Hepatocyte (in vitro differentiated cells): Measurements from ENCODE around the gene SORCS2. TPM values are rescaled to one million over a fixed set of nuclear protein-coding genes. Genes with fewer than 3 reads are reported as not detected.

Source experiments
- DNase-seq: peaks from one replicate; pipeline ENCODE4 v3.0.0-alpha.2; 2016; ENCODE audit warnings: low spot score
- H2AFZ ChIP-seq: fragments of 200-600 bp; sonication (generic); 2 replicates; pipeline ENCODE4 v1.6.0; 2016; ENCODE audit warnings: antibody characterized with exemption, mild to moderate bottlenecking
- H3K27ac ChIP-seq: fragments of 200-600 bp; sonication (generic); 2 replicates; pipeline ENCODE4 v1.5.1; 2016; ENCODE audit warnings: mild to moderate bottlenecking
- H3K27me3 ChIP-seq: fragments of 200-600 bp; sonication (generic); 2 replicates; pipeline ENCODE4 v1.6.1; 2016
- H3K36me3 ChIP-seq: fragments of 200-600 bp; sonication (generic); replicated peaks from 2 replicates; pipeline ENCODE4 v1.5.1; 2016; ENCODE audit warnings: low read depth; ENCODE audit not compliant: insufficient read depth
- H3K4me1 ChIP-seq: fragments of 200-600 bp; sonication (generic); 2 replicates; pipeline ENCODE4 v1.5.1; 2016; ENCODE audit warnings: mild to moderate bottlenecking, moderate library complexity; ENCODE audit not compliant: insufficient read depth
- H3K4me2 ChIP-seq: fragments of 200-600 bp; sonication (generic); 2 replicates; pipeline ENCODE4 v1.6.0; 2016
- H3K4me3 ChIP-seq: fragments of 200-600 bp; sonication (generic); 2 replicates; pipeline ENCODE4 v1.5.1; 2016; ENCODE audit warnings: mild to moderate bottlenecking
- H3K79me2 ChIP-seq: fragments of 200-600 bp; sonication (generic); 2 replicates; pipeline ENCODE4 v1.6.0; 2017; ENCODE audit warnings: mild to moderate bottlenecking
- H3K9me2 ChIP-seq: fragments of 200-600 bp; sonication (generic); replicated peaks from 2 replicates; pipeline ENCODE4 v1.6.0; 2017; ENCODE audit warnings: mild to moderate bottlenecking; ENCODE audit not compliant: insufficient read depth
- H3K9me3 ChIP-seq: fragments of 200-600 bp; sonication (generic); 2 replicates; pipeline ENCODE4 v1.5.1; 2016; ENCODE audit warnings: low read depth, mild to moderate bottlenecking
- H4K20me1 ChIP-seq: fragments of 200-600 bp; sonication (generic); 2 replicates; pipeline ENCODE4 v1.6.0; 2016; ENCODE audit warnings: mild to moderate bottlenecking; ENCODE audit not compliant: insufficient read depth, poor library complexity, severe bottlenecking
- EZH2 ChIP-seq: fragments of 200-600 bp; sonication (generic); IDR thresholded peaks from 2 replicates; pipeline ENCODE4 v1.6.1; 2016; ENCODE audit warnings: antibody characterized with exemption, mild to moderate bottlenecking, borderline replicate concordance
- EZH2phosphoT487 ChIP-seq: fragments of 200-600 bp; sonication (generic); IDR thresholded peaks from one replicate; pipeline ENCODE4 v1.6.1; 2018; ENCODE audit warnings: antibody characterized with exemption, mild to moderate bottlenecking, low read depth, moderate library complexity; ENCODE audit not compliant: unreplicated experiment, severe bottlenecking
- WGBS: methylation state at CpG from one replicate; pipeline ENCODE4 v1.1.6; 2016; ENCODE audit warnings: low lambda C conversion rate; ENCODE audit errors: missing lambda C conversion rate; 5-methylcytosine and 5-hydroxymethylcytosine counted together
- polyA plus RNA-seq: library from polyadenylated mRNA; unstranded; fragments of >200 nt; fragmentation: Nextera tagmentation; extraction: Ambion mirVana; gene quantifications from 2 replicates; pipeline ENCODE4 v1.2.1, GENCODE V29; 2016
- total RNA-seq: library from RNA; depleted of rRNA; stranded (reverse); fragments of >200 nt; gene quantifications from 2 replicates; pipeline ENCODE4 v1.2.3, GENCODE V29; 2014
- TF ChIP-seq, protein P1 (sequence below): fragments of 200-600 bp; sonication (generic); IDR thresholded peaks from 2 replicates; pipeline ENCODE4 v1.5.1; 2016; ENCODE audit warnings: antibody characterized with exemption, mild to moderate bottlenecking; ENCODE audit not compliant: poor library complexity

Gene SORCS2
- total and polyA plus RNA-seq, 2 experiments from 2014 or later = 1.6 to 4.8 TPM

DNA sequence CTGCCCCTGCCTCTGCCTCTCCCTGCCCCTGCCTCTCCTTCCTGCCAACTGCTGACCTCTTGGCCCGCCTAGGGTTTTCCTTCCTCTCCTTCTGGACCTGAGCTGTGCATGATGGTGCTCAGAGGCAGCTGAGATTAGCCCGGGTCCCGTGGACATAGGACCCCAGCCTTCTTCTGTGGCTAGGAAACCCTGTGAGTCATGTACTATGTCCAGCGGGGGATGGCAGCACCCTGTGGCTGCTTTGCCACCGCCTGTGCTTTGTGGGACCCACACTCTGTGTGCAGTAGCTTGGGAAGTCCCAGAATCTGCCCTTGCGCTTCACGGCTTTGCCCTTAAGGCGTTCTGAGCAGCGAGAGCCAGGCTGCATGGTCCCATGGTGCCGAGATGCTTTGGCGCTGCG lies 347.9 kb downstream of the SORCS2 start:
- Histone ChIP-seq H4K20me1 (no peaks in the 10 kb centered on the region), H3K4me2 (no peak overlapping the region), H3K79me2 (no peaks in the 10 kb centered on the region), H3K4me1 (no peaks in the 10 kb centered on the region), H3K27me3 (no peaks in the 10 kb centered on the region), H3K4me3 (no peak overlapping the region), H3K36me3 (no peaks in the 10 kb centered on the region), H3K9me2 (no peaks in the 10 kb centered on the region), H2AFZ (no peak overlapping the region), H3K9me3 (no peaks in the 10 kb centered on the region), H3K27ac (no peak overlapping the region)
- TF ChIP-seq, protein P1, sequence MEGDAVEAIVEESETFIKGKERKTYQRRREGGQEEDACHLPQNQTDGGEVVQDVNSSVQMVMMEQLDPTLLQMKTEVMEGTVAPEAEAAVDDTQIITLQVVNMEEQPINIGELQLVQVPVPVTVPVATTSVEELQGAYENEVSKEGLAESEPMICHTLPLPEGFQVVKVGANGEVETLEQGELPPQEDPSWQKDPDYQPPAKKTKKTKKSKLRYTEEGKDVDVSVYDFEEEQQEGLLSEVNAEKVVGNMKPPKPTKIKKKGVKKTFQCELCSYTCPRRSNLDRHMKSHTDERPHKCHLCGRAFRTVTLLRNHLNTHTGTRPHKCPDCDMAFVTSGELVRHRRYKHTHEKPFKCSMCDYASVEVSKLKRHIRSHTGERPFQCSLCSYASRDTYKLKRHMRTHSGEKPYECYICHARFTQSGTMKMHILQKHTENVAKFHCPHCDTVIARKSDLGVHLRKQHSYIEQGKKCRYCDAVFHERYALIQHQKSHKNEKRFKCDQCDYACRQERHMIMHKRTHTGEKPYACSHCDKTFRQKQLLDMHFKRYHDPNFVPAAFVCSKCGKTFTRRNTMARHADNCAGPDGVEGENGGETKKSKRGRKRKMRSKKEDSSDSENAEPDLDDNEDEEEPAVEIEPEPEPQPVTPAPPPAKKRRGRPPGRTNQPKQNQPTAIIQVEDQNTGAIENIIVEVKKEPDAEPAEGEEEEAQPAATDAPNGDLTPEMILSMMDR = no peak
- TF ChIP-seq EZH2phosphoT487 (no peak), EZH2 (no peak)
- DNase-seq = no peak
- WGBS = 89% methylated on average over 12 of the region's 12 CpGs

DNA sequence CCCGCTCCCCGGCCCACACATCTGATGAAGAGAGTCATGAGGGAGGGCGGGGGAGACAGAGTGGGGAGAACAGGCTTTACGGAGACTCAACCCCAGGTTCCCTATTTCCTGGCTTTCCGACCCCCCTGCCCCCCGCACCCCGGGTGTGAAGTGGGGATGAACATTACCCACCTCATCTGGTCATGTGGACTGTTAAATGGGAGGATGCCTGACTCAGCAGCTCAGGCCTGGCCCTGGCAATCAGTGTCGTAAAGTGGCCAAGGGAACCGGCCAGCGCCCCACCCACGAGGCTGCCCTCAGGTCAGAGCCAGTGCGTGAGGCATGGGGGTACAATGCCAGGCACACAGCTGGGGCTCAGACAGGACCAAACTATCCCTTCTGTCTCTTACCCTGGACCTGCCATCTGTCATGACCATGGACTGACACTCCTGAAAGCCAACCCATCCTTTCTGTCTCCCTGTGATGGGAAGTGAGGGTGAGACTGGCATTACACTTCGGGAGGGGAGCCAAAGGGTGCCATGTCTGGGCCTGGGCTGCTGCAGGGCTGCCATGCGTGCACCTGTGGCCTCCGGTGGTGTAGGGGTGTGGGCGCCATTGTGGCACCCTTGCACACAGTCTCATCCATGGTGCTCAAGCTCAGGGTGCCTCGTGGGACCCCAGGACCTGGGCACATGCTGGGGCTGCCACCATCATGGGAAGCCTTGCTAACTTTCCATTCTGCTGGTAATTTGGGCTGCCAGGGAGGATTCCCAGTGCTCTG lies 348.5 kb downstream of the SORCS2 start:
- 92% methylated on average over 12 of the region's 17 CpGs for WGBS
- H3K9me2 ChIP-seq = no peaks in the 10 kb centered on the region
- H3K27me3 ChIP-seq = no peaks in the 10 kb centered on the region
- no peaks in the 10 kb centered on the region for H3K4me1 ChIP-seq
- no peak overlapping the region for H3K4me2 ChIP-seq
- no peak overlapping the region for H2AFZ ChIP-seq
- H3K27ac ChIP-seq = no peak overlapping the region
- H4K20me1 ChIP-seq = no peaks in the 10 kb centered on the region
- H3K4me3 ChIP-seq = no peak overlapping the region
- TF ChIP-seq EZH2phosphoT487 = no peak
- no peak for TF ChIP-seq EZH2
- TF ChIP-seq, protein P1 = no peak
- no peaks in the 10 kb centered on the region for H3K36me3 ChIP-seq
- no peaks in the 10 kb centered on the region for H3K9me3 ChIP-seq
- DNase-seq = no peak
- H3K79me2 ChIP-seq = no peaks in the 10 kb centered on the region

DNA sequence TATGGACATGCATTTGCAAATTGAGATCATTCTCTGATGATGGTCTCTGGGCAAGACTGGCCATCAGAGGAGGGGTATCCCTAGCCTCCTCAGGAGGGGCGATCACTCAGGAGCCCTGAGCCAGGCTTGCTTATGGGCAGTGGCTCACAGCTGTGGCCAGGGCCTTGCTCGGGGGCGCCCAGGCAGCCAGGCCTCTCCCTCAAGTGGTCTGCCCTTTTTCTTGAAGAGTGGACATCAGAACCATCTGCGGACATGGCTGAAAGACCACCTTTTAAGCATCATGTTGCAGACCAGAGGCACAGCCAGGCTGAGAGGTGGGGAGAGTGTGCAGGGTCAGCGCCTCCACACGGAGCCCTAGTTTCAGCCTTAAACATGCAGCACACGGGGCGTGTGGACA lies 349.1 kb downstream of the SORCS2 start:
- Histone ChIP-seq H3K4me3 (no peak overlapping the region), H3K79me2 (no peaks in the 10 kb centered on the region), H3K9me2 (no peaks in the 10 kb centered on the region), H3K4me1 (peaks cover 1% of the 10 kb centered on the region), H4K20me1 (no peaks in the 10 kb centered on the region), H3K4me2 (no peak overlapping the region), H3K27ac (no peak overlapping the region), H3K9me3 (no peaks in the 10 kb centered on the region), H3K36me3 (no peaks in the 10 kb centered on the region), H3K27me3 (no peaks in the 10 kb centered on the region), H2AFZ (no peak overlapping the region)
- 84% methylated on average over 8 of the region's 8 CpGs for WGBS
- no peak for TF ChIP-seq EZH2phosphoT487
- no peak for TF ChIP-seq EZH2
- TF ChIP-seq, protein P1 = no peak
- no peak for DNase-seq
